ENCODE measurements around the gene MYL6B.
A peak's percentile ranks its signal among the peaks of the same experiment; 100 is the strongest.

MYL6B gene

DNA sequence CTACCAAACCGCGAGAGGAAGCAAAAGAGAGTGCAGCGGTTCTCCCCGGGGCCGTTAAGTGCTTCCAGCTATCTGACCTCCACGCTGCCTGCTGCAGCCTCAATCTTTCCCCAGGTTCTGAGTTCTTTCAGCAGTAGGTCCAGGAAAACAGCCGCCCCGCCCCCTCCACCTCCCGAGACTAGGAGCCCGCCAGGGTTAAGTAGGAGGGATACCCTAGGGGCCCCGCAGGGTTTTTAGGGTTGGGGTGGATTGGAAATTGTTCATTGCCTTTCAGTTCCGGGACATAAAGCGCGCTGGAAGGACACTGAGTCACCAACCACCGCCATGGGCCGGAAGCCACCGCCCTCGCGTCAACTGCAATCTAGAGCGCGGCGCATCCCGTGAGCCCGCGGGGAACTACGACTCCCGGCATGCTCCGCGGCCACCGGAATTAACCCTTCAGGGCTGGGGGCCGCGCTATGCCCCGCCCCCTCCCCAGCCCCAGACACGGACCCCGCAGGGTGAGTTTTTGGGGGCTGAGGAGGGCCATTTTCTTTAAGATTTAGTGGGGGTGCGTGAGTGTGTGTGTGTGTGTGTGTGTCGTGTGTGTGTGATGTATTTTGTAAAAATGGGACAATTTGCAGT is at the start of gene MYL6B:
Gene MYL6B (plus strand): TSS at position 456 of the 624 bp plus-strand sequence. CDS start 1,332 bp downstream, outside the sequence.
- TF ChIP-seq, protein P1, sequence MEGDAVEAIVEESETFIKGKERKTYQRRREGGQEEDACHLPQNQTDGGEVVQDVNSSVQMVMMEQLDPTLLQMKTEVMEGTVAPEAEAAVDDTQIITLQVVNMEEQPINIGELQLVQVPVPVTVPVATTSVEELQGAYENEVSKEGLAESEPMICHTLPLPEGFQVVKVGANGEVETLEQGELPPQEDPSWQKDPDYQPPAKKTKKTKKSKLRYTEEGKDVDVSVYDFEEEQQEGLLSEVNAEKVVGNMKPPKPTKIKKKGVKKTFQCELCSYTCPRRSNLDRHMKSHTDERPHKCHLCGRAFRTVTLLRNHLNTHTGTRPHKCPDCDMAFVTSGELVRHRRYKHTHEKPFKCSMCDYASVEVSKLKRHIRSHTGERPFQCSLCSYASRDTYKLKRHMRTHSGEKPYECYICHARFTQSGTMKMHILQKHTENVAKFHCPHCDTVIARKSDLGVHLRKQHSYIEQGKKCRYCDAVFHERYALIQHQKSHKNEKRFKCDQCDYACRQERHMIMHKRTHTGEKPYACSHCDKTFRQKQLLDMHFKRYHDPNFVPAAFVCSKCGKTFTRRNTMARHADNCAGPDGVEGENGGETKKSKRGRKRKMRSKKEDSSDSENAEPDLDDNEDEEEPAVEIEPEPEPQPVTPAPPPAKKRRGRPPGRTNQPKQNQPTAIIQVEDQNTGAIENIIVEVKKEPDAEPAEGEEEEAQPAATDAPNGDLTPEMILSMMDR (conservative IDR thresholded peaks at IDR 0.05; ENCODE audit: low read length): no peak
- DNase-seq (ENCODE audit: low read depth): peak; percentile 85
- H3K4me3 ChIP-seq (ENCODE audit: low read length): peak within 1 kb of the TSS; percentile 75

DNA sequence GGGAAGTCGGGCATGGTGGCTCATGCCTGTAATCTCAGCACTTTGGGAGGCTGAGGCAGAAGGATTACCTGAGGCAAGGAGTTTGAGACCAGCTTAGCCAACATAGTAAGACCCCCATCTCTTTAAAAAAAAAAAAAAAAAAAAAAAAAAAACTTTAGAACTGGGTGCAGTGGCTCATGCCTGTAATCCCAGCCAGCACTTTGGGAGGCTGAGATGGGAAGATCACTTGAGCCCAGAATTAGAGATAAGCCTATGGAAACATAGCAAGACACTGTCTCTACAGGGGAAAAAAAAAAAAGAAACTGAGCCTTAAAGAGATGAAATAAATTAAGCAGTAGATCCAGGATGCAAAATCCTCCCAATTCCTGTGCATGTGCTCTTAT is 49.7 kb upstream of the MYL6B start:
- no peak overlapping the region for H3K4me3 ChIP-seq (ENCODE audit: low read length)
- TF ChIP-seq, protein P1 (conservative IDR thresholded peaks at IDR 0.05; ENCODE audit: low read length): no peak
- DNase-seq (ENCODE audit: low read depth): no peak

DNA sequence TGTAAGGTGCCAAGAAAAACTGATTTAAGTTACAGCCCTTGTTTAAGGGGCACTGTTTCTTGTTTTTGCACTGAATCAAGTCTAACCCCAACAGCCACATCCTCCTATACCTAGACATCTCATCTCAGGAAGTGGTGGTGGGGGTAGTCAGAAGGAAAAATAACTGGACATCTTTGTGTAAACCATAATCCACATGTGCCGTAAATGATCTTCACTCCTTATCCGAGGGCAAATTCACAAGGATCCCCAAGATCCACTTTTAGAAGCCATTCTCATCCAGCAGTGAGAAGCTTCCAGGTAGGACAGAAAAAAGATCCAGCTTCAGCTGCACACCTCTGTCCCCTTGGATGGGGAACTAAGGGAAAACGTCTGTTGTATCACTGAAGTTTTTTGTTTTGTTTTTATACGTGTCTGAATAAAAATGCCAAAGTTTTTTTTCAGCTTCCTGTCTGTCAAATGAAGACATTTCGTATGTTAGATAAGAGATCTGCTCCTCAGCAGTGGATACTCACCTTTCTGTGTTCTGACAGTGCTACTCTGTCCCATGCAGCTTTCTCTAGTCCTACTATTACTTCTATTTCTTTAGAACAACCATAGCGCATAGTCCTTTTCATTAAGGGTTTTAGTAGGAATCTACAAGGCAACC is 49.2 kb upstream of the MYL6B start:
- peak overlapping the region; percentile 90 for H3K4me3 ChIP-seq (ENCODE audit: low read length)
- TF ChIP-seq, protein P1 (conservative IDR thresholded peaks at IDR 0.05; ENCODE audit: low read length): no peak
- DNase-seq (ENCODE audit: low read depth): no peak

DNA sequence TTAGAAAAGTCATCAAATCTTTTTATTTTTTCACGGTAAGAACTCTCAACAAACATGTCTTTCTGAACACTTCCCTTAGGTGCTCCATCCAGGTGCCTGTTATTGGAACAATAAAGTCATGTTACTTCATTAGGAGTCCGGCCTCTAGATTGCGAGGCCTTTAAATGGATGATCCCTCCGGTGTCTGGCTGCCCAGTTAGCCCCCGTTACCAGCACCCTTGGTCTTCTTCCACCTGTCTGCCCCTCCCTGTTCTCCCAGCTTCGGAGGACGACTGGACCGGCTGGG is 48.6 kb upstream of the MYL6B start:
- no peak for DNase-seq (ENCODE audit: low read depth)
- peak overlapping the region; percentile 90 for H3K4me3 ChIP-seq (ENCODE audit: low read length)
- TF ChIP-seq, protein P1 (conservative IDR thresholded peaks at IDR 0.05; ENCODE audit: low read length): no peak

DNA sequence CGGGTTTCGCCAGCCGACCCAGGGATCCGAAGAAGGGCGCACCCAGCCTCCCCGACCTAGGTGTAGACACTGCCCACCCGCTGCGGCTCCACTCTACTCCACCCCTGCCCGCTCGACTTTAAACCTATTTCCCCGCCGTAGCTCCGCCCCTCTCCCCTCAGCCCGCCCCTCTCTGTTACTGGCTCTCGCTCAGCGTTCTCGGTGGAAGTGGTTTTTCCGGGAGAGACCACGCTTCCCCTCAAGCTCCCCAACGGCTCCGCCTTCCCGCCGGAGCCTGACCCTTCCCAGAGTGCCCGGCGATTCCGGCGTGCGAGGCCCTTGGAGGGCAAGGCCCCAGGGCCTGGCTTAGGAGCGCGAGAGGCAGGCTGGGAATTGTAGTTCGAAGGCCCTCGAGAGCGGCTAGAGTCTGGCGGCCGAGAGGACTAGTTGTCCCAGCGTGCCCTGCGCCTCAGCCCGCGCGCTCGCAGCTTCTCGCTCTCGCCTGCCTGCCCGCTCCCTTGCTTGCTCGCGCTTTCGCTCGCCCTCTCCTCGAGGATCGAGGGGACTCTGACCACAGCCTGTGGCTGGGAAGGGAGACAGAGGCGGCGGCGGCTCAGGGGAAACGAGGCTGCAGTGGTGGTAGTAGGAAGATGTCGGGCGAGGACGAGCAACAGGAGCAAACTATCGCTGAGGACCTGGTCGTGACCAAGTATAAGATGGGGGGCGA is 48.1 kb upstream of the MYL6B start, which contains the start of gene PA2G4:
Gene PA2G4 (plus strand): TSS at position 451 of the 706 bp plus-strand sequence. CDS start 179 bp downstream, at position 630.
- peak within 1 kb of the TSS; percentile 90 for H3K4me3 ChIP-seq (ENCODE audit: low read length)
- TF ChIP-seq, protein P1 (conservative IDR thresholded peaks at IDR 0.05; ENCODE audit: low read length): no peak
- DNase-seq (ENCODE audit: low read depth): peak; percentile 98

DNA sequence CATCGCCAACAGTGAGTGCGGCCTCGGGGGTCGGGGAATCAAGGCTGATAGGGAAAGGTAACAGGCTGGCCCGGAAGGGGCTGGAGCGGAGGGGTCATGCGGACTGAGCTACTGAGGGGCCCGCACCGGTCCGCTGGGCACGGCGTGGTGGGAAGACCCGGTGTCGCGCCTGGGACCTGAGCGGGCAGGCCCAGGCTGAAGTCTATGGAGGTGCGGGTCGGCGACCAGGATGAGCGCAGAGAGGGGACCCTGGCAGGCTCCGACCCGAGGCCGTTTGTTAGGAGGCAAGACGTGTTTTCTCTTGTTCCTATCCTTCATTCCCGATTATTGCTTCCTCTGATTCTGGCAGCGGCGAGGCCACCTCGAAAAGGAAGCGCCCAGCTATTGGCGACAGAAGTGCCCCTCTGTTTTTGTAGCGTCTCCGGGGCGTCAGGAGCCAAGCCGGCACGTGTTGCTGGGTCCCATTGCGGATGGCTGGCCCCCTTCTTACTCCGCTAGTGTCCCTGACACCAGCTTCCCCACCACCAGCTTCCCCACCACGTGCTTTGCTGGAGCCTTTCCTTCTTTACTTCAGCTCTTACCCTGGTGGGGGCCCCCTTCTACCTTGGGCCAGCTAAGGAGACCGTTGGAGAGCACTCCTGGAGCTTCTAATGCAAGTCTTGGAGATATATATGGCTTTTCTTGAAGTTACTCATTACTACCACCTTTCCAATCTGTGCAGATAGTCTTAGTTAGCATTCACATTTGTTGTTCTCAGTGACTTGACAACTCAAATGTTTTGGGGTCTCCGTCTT is 47.4 kb upstream of the MYL6B start:
- TF ChIP-seq, protein P1 (conservative IDR thresholded peaks at IDR 0.05; ENCODE audit: low read length): no peak
- DNase-seq (ENCODE audit: low read depth): peak; percentile 5
- H3K4me3 ChIP-seq (ENCODE audit: low read length): peak overlapping the region; percentile 90
